Colonic mucosa (tissue), 4 donors: ENCODE measurements around the gene SEMA5A. TPM values are rescaled to one million over a fixed set of nuclear protein-coding genes. Genes with fewer than 3 reads are reported as not detected.

Experiments used
- DNase-seq: peaks from one replicate; pipeline ENCODE4 v3.0.0-alpha.2; 2020
- H3K27ac ChIP-seq: fragments of 200-600 bp; one replicate; pipeline ENCODE4 v1.8.0; 2021
- H3K27me3 ChIP-seq: fragments of 200-600 bp; one replicate; pipeline ENCODE4 v1.8.0; 2021
- H3K36me3 ChIP-seq: fragments of 200-600 bp; one replicate; pipeline ENCODE4 v1.8.0; 2021
- H3K4me1 ChIP-seq: fragments of 200-600 bp; one replicate; pipeline ENCODE4 v1.8.0; 2021; ENCODE audit warnings: mild to moderate bottlenecking
- H3K4me3 ChIP-seq: fragments of 200-600 bp; one replicate; pipeline ENCODE4 v1.8.0; 2021
- H3K9ac ChIP-seq, 2 donors: one replicate each; pipeline ENCODE4 v1.7.0; 2013; ENCODE audit warnings: control low read depth in 2 of 2, low read depth in 2 of 2, low read length in 2 of 2
- H3K9me3 ChIP-seq: fragments of 200-600 bp; one replicate; pipeline ENCODE4 v1.8.0; 2021
- intact Hi-C: fragments of 100-400 bp; cut with DNase I; formaldehyde crosslinking; loops from one replicate; pipeline ENCODE4 v1.14.1; 2022
- total RNA-seq, 2 donors: library from RNA; stranded (reverse); fragmentation: NEBNext Ultra II Directional in 1 of 2; extraction: Animal tissue kit (Norgen Biotek cat#: 25700) in 1 of 2; gene quantifications; one replicate each; pipeline ENCODE4 v1.2.1, GENCODE V29; 2021
- TF ChIP-seq, protein P1 (sequence below): fragments of 200-600 bp; IDR thresholded peaks from one replicate; pipeline ENCODE4 v1.8.0; 2022; ENCODE audit warnings: antibody characterized with exemption, mild to moderate bottlenecking
- donor health status: healthy.
- donor health status: DM: no; HTN: no; CAD: no.
- donor health status: DM: no; HTN: no; CAD: no.

The SEMA5A gene
- total RNA-seq, 2 donors from 2014 or later, result 23.3 to 32.7 TPM

DNA sequence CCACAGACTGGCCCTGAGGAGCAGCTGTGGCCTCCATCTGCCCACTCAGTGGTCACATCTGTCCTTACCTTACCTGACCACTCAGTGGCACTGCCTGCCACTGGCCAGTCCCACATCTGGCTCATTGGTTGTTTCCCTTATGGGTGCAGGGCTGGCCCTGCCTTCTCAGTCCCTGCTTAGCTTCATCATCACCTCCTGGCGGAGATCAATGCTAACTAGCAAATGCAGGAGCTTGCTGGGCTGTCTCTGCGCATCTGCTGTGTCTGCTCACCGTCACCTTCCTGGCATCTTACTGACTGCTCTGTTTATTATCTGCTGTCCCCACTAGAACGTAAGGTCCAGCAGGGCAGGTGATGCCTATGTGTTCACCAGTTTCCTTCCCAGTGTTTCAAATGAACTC, 356.9 kb downstream of the SEMA5A start:
- no peak overlapping the region for H3K27ac ChIP-seq
- no peak for DNase-seq
- intact Hi-C loops, result no loop called here
- H3K36me3 ChIP-seq, result no peaks in the 10 kb centered on the region
- H3K9me3 ChIP-seq, result no peaks in the 10 kb centered on the region
- H3K4me1 ChIP-seq, result no peaks in the 10 kb centered on the region
- H3K27me3 ChIP-seq, result no peaks in the 10 kb centered on the region
- no peak overlapping the region for H3K4me3 ChIP-seq
- TF ChIP-seq, protein P1, sequence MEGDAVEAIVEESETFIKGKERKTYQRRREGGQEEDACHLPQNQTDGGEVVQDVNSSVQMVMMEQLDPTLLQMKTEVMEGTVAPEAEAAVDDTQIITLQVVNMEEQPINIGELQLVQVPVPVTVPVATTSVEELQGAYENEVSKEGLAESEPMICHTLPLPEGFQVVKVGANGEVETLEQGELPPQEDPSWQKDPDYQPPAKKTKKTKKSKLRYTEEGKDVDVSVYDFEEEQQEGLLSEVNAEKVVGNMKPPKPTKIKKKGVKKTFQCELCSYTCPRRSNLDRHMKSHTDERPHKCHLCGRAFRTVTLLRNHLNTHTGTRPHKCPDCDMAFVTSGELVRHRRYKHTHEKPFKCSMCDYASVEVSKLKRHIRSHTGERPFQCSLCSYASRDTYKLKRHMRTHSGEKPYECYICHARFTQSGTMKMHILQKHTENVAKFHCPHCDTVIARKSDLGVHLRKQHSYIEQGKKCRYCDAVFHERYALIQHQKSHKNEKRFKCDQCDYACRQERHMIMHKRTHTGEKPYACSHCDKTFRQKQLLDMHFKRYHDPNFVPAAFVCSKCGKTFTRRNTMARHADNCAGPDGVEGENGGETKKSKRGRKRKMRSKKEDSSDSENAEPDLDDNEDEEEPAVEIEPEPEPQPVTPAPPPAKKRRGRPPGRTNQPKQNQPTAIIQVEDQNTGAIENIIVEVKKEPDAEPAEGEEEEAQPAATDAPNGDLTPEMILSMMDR, result no peak
- no peak overlapping the region for H3K9ac ChIP-seq

DNA sequence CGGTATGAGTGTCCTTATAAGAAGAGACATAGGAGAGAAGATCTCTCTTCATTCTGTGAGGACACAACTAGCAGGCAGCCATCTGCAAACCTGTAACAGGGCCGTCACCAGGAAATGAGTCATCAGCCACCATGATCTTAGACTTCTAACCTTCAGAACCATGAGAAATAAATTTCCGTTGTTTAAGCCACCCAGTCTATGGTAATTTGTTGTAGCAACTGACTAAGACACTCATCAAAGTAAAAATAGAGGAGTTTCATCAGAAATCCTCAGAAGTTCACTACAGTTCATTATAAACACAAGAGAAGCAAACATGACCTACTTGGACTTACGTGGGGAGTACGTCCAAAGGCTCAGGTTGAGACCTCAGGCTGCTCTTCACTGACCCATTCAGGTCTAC, 357.7 kb downstream of the SEMA5A start:
- DNase-seq, result no peak
- no peak overlapping the region for H3K27ac ChIP-seq
- no peaks in the 10 kb centered on the region for H3K36me3 ChIP-seq
- intact Hi-C loops, result no loop called here
- H3K4me1 ChIP-seq, result no peaks in the 10 kb centered on the region
- H3K9me3 ChIP-seq, result no peaks in the 10 kb centered on the region
- no peaks in the 10 kb centered on the region for H3K27me3 ChIP-seq
- H3K9ac ChIP-seq, result no peak overlapping the region
- TF ChIP-seq, protein P1, result no peak
- no peak overlapping the region for H3K4me3 ChIP-seq

DNA sequence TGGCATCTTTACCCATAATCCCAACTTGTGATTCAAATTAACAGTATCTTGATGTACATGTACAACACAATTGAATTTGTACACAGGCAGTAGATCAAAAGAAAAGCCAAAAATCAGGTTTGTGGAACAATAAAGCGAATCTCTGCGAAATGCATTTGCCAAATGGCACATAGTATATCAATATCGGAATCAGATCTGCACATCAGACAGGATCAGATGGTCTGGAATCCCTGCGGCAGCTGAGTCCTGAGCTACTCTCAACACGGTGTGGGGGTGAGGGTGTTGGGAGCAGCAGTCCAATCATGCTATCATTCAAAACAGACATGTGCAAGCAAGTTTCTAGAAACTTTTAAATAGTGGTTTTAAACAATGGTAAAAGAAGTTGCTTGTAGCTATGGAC, 358.3 kb downstream of the SEMA5A start:
- intact Hi-C loops, result no loop called here
- TF ChIP-seq, protein P1, result no peak
- DNase-seq, result no peak
- H3K4me3 ChIP-seq, result no peak overlapping the region
- H3K9me3 ChIP-seq, result no peaks in the 10 kb centered on the region
- H3K27me3 ChIP-seq, result no peaks in the 10 kb centered on the region
- H3K9ac ChIP-seq, result no peak overlapping the region
- H3K36me3 ChIP-seq, result no peaks in the 10 kb centered on the region
- H3K27ac ChIP-seq, result no peak overlapping the region
- no peaks in the 10 kb centered on the region for H3K4me1 ChIP-seq

DNA sequence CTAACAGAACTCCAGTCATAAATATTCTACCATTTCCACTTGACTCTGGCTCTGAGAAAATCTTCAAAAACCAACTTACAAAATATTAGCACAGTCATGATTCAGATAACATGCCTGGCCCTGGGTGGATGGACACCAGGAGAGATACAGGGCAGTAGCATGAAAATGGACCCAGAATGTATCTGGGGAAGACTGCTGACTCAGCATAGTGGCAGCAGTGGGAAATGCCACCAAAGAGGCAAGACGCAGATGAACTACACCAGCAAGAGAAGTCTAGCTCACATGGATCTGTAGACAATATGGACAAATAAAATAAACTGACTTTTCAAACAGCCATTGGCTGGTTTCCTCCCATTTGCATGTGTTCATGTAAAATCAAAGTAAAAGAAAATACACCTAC, 359.8 kb downstream of the SEMA5A start:
- Histone ChIP-seq H3K9ac (no peak overlapping the region), H3K27ac (no peak overlapping the region), H3K27me3 (no peaks in the 10 kb centered on the region), H3K4me3 (no peak overlapping the region), H3K9me3 (no peaks in the 10 kb centered on the region), H3K4me1 (no peaks in the 10 kb centered on the region), H3K36me3 (no peaks in the 10 kb centered on the region)
- DNase-seq, result no peak
- intact Hi-C loops, result no loop called here
- TF ChIP-seq, protein P1, result no peak

DNA sequence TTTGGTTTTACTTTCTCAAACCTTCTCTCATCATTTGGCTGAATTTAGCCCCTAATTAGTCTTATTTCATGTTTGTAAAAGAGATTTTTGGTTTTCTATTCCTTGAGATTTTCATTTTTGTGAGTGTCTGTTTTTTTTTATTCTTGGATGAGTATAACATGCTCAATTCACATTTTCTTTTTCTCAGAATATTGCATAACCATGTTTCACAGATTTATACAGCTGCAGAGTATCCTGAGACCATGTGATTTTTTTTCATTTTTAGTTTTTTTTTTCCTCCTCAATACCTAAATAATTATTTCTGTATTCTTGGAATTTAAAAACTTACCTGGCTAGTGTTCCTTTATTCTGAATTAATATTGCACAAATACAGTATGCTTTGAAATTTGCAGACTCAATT, 361.9 kb downstream of the SEMA5A start:
- Histone ChIP-seq H3K4me3 (no peak overlapping the region), H3K36me3 (no peaks in the 10 kb centered on the region), H3K27ac (no peak overlapping the region), H3K9ac (no peak overlapping the region), H3K4me1 (no peaks in the 10 kb centered on the region), H3K9me3 (no peaks in the 10 kb centered on the region), H3K27me3 (no peaks in the 10 kb centered on the region)
- TF ChIP-seq, protein P1, result no peak
- DNase-seq, result no peak
- intact Hi-C loops, result no loop called here
